ENCODE measurements around the gene IFIT3.

The IFIT3 gene

GRCh38 chr10:89355394-89355931, 27.7 kb downstream of the IFIT3 start:
- DNase-seq (ENCODE audit: low read depth): peak; percentile 26
- no peak for TF ChIP-seq POLR2A (IDR thresholded peaks at IDR 0.05; ENCODE audit: extremely low read depth, insufficient read length)
- TF ChIP-seq, protein P1, sequence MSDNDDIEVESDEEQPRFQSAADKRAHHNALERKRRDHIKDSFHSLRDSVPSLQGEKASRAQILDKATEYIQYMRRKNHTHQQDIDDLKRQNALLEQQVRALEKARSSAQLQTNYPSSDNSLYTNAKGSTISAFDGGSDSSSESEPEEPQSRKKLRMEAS (IDR thresholded peaks at IDR 0.05; ENCODE audit: low read depth, low read length): no peak
- TF ChIP-seq MYC (IDR thresholded peaks at IDR 0.05; ENCODE audit: low read depth, low read length): no peak
- TF ChIP-seq, protein P2, sequence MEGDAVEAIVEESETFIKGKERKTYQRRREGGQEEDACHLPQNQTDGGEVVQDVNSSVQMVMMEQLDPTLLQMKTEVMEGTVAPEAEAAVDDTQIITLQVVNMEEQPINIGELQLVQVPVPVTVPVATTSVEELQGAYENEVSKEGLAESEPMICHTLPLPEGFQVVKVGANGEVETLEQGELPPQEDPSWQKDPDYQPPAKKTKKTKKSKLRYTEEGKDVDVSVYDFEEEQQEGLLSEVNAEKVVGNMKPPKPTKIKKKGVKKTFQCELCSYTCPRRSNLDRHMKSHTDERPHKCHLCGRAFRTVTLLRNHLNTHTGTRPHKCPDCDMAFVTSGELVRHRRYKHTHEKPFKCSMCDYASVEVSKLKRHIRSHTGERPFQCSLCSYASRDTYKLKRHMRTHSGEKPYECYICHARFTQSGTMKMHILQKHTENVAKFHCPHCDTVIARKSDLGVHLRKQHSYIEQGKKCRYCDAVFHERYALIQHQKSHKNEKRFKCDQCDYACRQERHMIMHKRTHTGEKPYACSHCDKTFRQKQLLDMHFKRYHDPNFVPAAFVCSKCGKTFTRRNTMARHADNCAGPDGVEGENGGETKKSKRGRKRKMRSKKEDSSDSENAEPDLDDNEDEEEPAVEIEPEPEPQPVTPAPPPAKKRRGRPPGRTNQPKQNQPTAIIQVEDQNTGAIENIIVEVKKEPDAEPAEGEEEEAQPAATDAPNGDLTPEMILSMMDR (IDR thresholded peaks at IDR 0.05; ENCODE audit: low read depth, low read length): no peak
- no peak overlapping the region for H3K4me3 ChIP-seq (ENCODE audit: low read depth, low read length)

- no peak for DNase-seq (ENCODE audit: low read depth)
- no peak for TF ChIP-seq POLR2A (IDR thresholded peaks at IDR 0.05; ENCODE audit: extremely low read depth, insufficient read length)
- TF ChIP-seq, protein P2 (IDR thresholded peaks at IDR 0.05; ENCODE audit: low read depth, low read length): no peak
- TF ChIP-seq MYC (IDR thresholded peaks at IDR 0.05; ENCODE audit: low read depth, low read length): no peak
- TF ChIP-seq, protein P1 (IDR thresholded peaks at IDR 0.05; ENCODE audit: low read depth, low read length): no peak
- H3K4me3 ChIP-seq (ENCODE audit: low read depth, low read length): no peak overlapping the region
Measured at GRCh38 chr10:89357096-89357495, 29.3 kb downstream of the IFIT3 start.

DNA sequence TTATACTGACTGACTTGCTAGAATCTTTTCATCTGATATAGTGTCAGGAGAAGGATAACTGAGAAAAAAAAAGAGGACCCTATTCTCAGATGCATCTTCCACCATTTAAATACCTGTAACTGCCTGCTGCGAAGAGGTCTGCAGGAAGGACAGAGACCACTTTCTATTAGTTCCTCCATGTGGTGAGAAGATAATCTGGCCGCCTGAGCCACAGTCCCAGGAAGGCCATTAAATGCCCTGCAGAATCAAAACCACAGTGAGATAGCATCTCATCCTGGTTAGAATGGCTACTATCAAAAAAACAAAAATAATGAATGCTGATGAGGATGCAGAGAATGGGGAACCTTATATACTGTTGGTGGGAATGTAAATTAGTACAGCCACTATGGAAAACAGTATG, 30.2 kb downstream of the IFIT3 start:
- TF ChIP-seq, protein P1 (IDR thresholded peaks at IDR 0.05; ENCODE audit: low read depth, low read length): no peak
- TF ChIP-seq POLR2A (IDR thresholded peaks at IDR 0.05; ENCODE audit: extremely low read depth, insufficient read length) (no peak), MYC (IDR thresholded peaks at IDR 0.05; ENCODE audit: low read depth, low read length) (no peak)
- TF ChIP-seq, protein P2 (IDR thresholded peaks at IDR 0.05; ENCODE audit: low read depth, low read length): no peak
- peak; percentile 27 for DNase-seq (ENCODE audit: low read depth)
- no peak overlapping the region for H3K4me3 ChIP-seq (ENCODE audit: low read depth, low read length)

DNA sequence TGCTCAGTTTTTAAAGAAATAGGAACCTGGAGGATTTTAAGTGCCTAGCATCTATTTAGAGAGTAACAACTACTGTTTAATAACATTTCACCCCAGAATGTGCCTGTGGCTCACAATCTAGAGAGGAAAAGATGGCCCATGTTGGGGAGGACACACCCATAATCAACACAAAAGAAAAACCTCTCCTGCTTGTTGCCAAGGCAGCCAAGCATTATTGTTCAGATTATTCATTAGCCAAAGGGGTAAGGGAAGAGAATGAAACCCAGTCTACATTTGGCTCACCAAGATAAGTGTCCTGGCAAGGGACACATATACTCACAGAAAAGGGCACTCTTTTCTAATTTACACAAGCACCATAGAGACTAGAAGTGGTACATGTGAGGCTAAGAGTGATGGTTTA, 32.4 kb downstream of the IFIT3 start:
- H3K4me3 ChIP-seq (ENCODE audit: low read depth, low read length): no peak overlapping the region
- TF ChIP-seq, protein P2 (IDR thresholded peaks at IDR 0.05; ENCODE audit: low read depth, low read length): no peak
- TF ChIP-seq MYC (IDR thresholded peaks at IDR 0.05; ENCODE audit: low read depth, low read length) (no peak), POLR2A (IDR thresholded peaks at IDR 0.05; ENCODE audit: extremely low read depth, insufficient read length) (no peak)
- TF ChIP-seq, protein P1 (IDR thresholded peaks at IDR 0.05; ENCODE audit: low read depth, low read length): no peak
- no peak for DNase-seq (ENCODE audit: low read depth)

DNA sequence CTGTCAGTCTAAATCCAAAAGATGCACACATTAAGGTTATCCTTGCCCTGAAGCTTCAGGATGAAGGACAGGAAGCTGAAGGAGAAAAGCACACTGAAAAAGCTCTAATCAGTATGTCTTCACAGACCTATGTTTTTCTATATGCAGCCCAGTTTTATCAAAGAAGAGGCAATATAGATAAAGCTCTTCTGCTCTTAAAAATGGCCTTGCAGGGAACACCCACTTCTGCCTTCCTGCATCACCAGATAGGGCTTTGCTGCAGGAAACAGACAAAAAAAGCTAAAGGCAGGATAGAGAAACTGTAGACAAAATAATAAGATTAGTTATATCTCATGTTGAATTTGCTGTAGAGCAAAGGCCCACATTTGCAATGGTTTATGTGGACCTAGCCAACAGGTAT, 35.1 kb downstream of the IFIT3 start:
- no peak overlapping the region for H3K4me3 ChIP-seq (ENCODE audit: low read depth, low read length)
- no peak for DNase-seq (ENCODE audit: low read depth)
- TF ChIP-seq MYC (IDR thresholded peaks at IDR 0.05; ENCODE audit: low read depth, low read length) (no peak), POLR2A (IDR thresholded peaks at IDR 0.05; ENCODE audit: extremely low read depth, insufficient read length) (no peak)
- TF ChIP-seq, protein P1 (IDR thresholded peaks at IDR 0.05; ENCODE audit: low read depth, low read length): no peak
- TF ChIP-seq, protein P2 (IDR thresholded peaks at IDR 0.05; ENCODE audit: low read depth, low read length): no peak
